Ovary (tissue), 9 donors: ENCODE results near the gene CLIC5. TPM values are rescaled to one million over a fixed set of nuclear protein-coding genes. Genes with fewer than 3 reads are reported as not detected.

Source experiments
- DNase-seq, 5 donors: peaks; one replicate each; pipeline ENCODE4 v3.0.0-alpha.2; 2019 to 2020
- H3K27ac ChIP-seq, 2 donors: fragments of 200-600 bp; one replicate each; pipeline versions ENCODE4 v1.5.1 to v1.8.0; 2019 to 2022
- H3K27me3 ChIP-seq: fragments of 200-600 bp; one replicate; pipeline ENCODE4 v1.8.0; 2022
- H3K36me3 ChIP-seq: fragments of 200-600 bp; sonication (generic); one replicate; pipeline ENCODE4 v1.5.1; 2019
- H3K4me1 ChIP-seq: one replicate; pipeline ENCODE4 v1.8.1; 2013; ENCODE audit warnings: mild to moderate bottlenecking, moderate library complexity; ENCODE audit not compliant: insufficient read depth
- H3K4me3 ChIP-seq: fragments of 200-600 bp; sonication (generic); one replicate; pipeline ENCODE4 v1.5.1; 2017
- H3K9me3 ChIP-seq, 2 donors: fragments of 200-600 bp in 1 of 2; sonication (generic) in 1 of 2; one replicate each; pipeline versions ENCODE4 v1.5.1 to v1.8.1; 2013 to 2019; ENCODE audit warnings: mild to moderate bottlenecking in 1 of 2, moderate library complexity in 1 of 2
- CTCF ChIP-seq, 3 donors: fragments of 450-650 bp in 2 of 3; fragments of 200-600 bp in 1 of 3; IDR thresholded peaks; one replicate each; pipeline versions ENCODE4 v1.5.1 to v1.8.0; 2016 to 2022; ENCODE audit warnings: antibody characterized with exemption in 3 of 3, mild to moderate bottlenecking in 1 of 3
- EP300 ChIP-seq: sonication (generic); formaldehyde crosslinking; IDR thresholded peaks from one replicate; pipeline ENCODE4 v1.6.1; 2017; ENCODE audit warnings: antibody characterized with exemption
- POLR2A ChIP-seq: fragments of 450-650 bp; IDR thresholded peaks from one replicate; pipeline ENCODE4 v1.6.1; 2017; ENCODE audit warnings: antibody characterized with exemption, mild to moderate bottlenecking, moderate library complexity
- WGBS, 3 donors: extraction: QIAGEN DNeasy Blood & Tissue Kit in 1 of 3; methylation state at CpG; one replicate each; pipeline versions ENCODE4 v1.1.5 to v1.1.7; 2013 to 2017; 5-methylcytosine and 5-hydroxymethylcytosine counted together
- intact Hi-C, 4 donors: fragments of 100-400 bp; cut with DNase I; formaldehyde crosslinking; loops; one replicate each; pipeline versions ENCODE4 v1.11.0 to v1.15.1; 2022 to 2023
- polyA plus RNA-seq, 2 donors: library from polyadenylated mRNA; stranded (reverse); fragments of 200-250 nt in 1 of 2; fragments of 350-450 nt in 1 of 2; fragmentation: Illumina TruSeq in 1 of 2; extraction: RNeasy Lipid Tissue Mini Kit (QIAGEN cat#74804) in 1 of 2; gene quantifications; one replicate each; pipeline ENCODE4 v1.2.3, GENCODE V29; 2013 to 2014
- total RNA-seq, 7 donors: library from RNA; depleted of rRNA in 2 of 7; stranded (reverse); fragments of >200 nt in 2 of 7; fragmentation: NEBNext Ultra II Directional in 3 of 7; extraction: Animal tissue kit (Norgen Biotek cat#: 25700) in 3 of 7; gene quantifications; one replicate each; pipeline versions ENCODE4 v1.1.0 to v1.2.4, GENCODE V29; 2016 to 2023
- donor health status: DM: no; HTN: no; CAD: no; lungs with moderate emphysema.
- donor health status: DM: no; HTN: no; CAD: no.
- donor health status: Bipolar disorder and iron deficiency.
- donor health status: DM: yes; HTN: yes; CAD: no.
- donor health status: DM: no; HTN: no; CAD: no.
- donor health status: DM: yes; HTN: yes; CAD: no.

The CLIC5 gene
- total and polyA plus RNA-seq, 9 donors, result 0.27 to 42.3 (median 2.0) TPM

- intact Hi-C loops, result no loop called here
- Histone ChIP-seq H3K36me3 (no peaks in the 10 kb centered on the region), H3K4me1 (peaks cover 4% of the 10 kb centered on the region), H3K9me3 (no peaks in the 10 kb centered on the region), H3K27me3 (no peaks in the 10 kb centered on the region), H3K27ac (no peak overlapping the region), H3K4me3 (no peak overlapping the region)
- DNase-seq, result no peak
- TF ChIP-seq EP300 (no peak), POLR2A (no peak), CTCF (IDR thresholded peaks at IDR 0.05) (no peak)
- 75 to 85% (median 76%) methylated on average over 8 of the region's 8 CpGs for WGBS, 3 donors
Measured at GRCh38 chr6:46011188-46012085, 4.2 kb downstream of the CLIC5 start.

- DNase-seq, result no peak
- Histone ChIP-seq H3K27ac (no peak overlapping the region), H3K4me3 (no peak overlapping the region), H3K4me1 (peaks cover 4% of the 10 kb centered on the region), H3K27me3 (no peaks in the 10 kb centered on the region), H3K9me3 (no peaks in the 10 kb centered on the region), H3K36me3 (no peaks in the 10 kb centered on the region)
- 91 to 94% (median 93%) methylated on average over 5 of the region's 5 CpGs for WGBS, 3 donors
- TF ChIP-seq CTCF (IDR thresholded peaks at IDR 0.05) (no peak), EP300 (no peak), POLR2A (no peak)
- intact Hi-C loops, result no loop called here
Measured at GRCh38 chr6:46010771-46011170, 4.9 kb downstream of the CLIC5 start.

- H3K27ac ChIP-seq, result no peak overlapping the region
- no peaks in the 10 kb centered on the region for H3K27me3 ChIP-seq
- TF ChIP-seq EP300 (no peak), POLR2A (no peak), CTCF (IDR thresholded peaks at IDR 0.05) (no peak)
- no peak overlapping the region for H3K4me3 ChIP-seq
- H3K4me1 ChIP-seq, result no peaks in the 10 kb centered on the region
- no peaks in the 10 kb centered on the region for H3K36me3 ChIP-seq
- no peak for DNase-seq
- intact Hi-C loops, result no loop called here
- H3K9me3 ChIP-seq, result no peaks in the 10 kb centered on the region
- WGBS, 3 donors, result 58 to 92% (median 88%) methylated on average over 3 of the region's 3 CpGs
Measured at GRCh38 chr6:46010270-46010669, 5.4 kb downstream of the CLIC5 start.

GRCh38 chr6:46002264-46002663, 13.4 kb downstream of the CLIC5 start:
- Histone ChIP-seq H3K36me3 (no peaks in the 10 kb centered on the region), H3K9me3 (no peaks in the 10 kb centered on the region), H3K4me3 (no peak overlapping the region), H3K27ac (no peak overlapping the region), H3K27me3 (no peaks in the 10 kb centered on the region), H3K4me1 (no peaks in the 10 kb centered on the region)
- intact Hi-C loops, result no loop called here
- WGBS, 3 donors, result 80 to 91% (median 84%) methylated on average over 1 of the region's 1 CpG
- no peak for TF ChIP-seq EP300
- TF ChIP-seq CTCF (IDR thresholded peaks at IDR 0.05), result no peak
- no peak for TF ChIP-seq POLR2A
- no peak for DNase-seq
